Retina (tissue), 1 donor: ENCODE data around the gene AHNAK.

Experiments
- DNase-seq: peaks from one replicate; pipeline ENCODE4 v3.0.0-alpha.2; 2016

AHNAK gene

GRCh38 chr11:62430425-62430824 is 116.2 kb downstream of the AHNAK start:
- no peak for DNase-seq

GRCh38 chr11:62428871-62429560 is 117.6 kb downstream of the AHNAK start:
- no peak for DNase-seq

- no peak for DNase-seq
These were observed 118.9 kb downstream of the AHNAK start for GRCh38 chr11:62427630-62428233.

GRCh38 chr11:62423012-62423411 is 123.6 kb downstream of the AHNAK start:
- DNase-seq, result no peak

- no peak for DNase-seq
These were observed 124.6 kb downstream of the AHNAK start for GRCh38 chr11:62421996-62422395.

- no peak for DNase-seq
These were observed 125.7 kb downstream of the AHNAK start for GRCh38 chr11:62420882-62421281.

GRCh38 chr11:62419943-62420342 is 126.7 kb downstream of the AHNAK start:
- DNase-seq, result no peak

- DNase-seq, result no peak
These were observed 127.2 kb downstream of the AHNAK start for GRCh38 chr11:62419314-62419929.

- no peak for DNase-seq
These were observed 127.9 kb downstream of the AHNAK start, which contains the start of gene SCGB1A1 for GRCh38 chr11:62418733-62419132. Gene SCGB1A1, plus strand, starts transcription at chr11:62419033. Its CDS starts 63 bp downstream, at chr11:62419096.

GRCh38 chr11:62418136-62418535 is 128.5 kb downstream of the AHNAK start:
- no peak for DNase-seq

- DNase-seq, result no peak
These were observed 130.0 kb downstream of the AHNAK start for GRCh38 chr11:62416596-62416995.

- no peak for DNase-seq
These were observed 133.4 kb downstream of the AHNAK start for GRCh38 chr11:62413060-62413696.

GRCh38 chr11:62411524-62411923 is 135.1 kb downstream of the AHNAK start:
- no peak for DNase-seq

GRCh38 chr11:62410972-62411371 is 135.6 kb downstream of the AHNAK start:
- no peak for DNase-seq

- DNase-seq, result no peak
These were observed 136.8 kb downstream of the AHNAK start for GRCh38 chr11:62409831-62410230.

- no peak for DNase-seq
These were observed 140.6 kb downstream of the AHNAK start for GRCh38 chr11:62406034-62406433.

- no peak for DNase-seq
These were observed 141.7 kb downstream of the AHNAK start for GRCh38 chr11:62404901-62405300.

GRCh38 chr11:62404435-62404834 is 142.2 kb downstream of the AHNAK start:
- no peak for DNase-seq

- no peak for DNase-seq
These were observed 143.5 kb downstream of the AHNAK start for GRCh38 chr11:62402960-62403730.

- DNase-seq, result no peak
These were observed 144.2 kb downstream of the AHNAK start for GRCh38 chr11:62402226-62402959.

GRCh38 chr11:62401811-62402210 is 144.8 kb downstream of the AHNAK start:
- DNase-seq, result no peak

- DNase-seq, result no peak
These were observed 145.2 kb downstream of the AHNAK start for GRCh38 chr11:62401356-62401755.
